GM12864 (cell line): ENCODE data around the gene MOXD1.

Experiments
- DNase-seq: peaks from one replicate; pipeline ENCODE4 v3.0.0-alpha.2; 2011; ENCODE audit warnings: low read depth
- H3K4me3 ChIP-seq: 2 replicates; pipeline ENCODE4 v1.5.1; 2011; ENCODE audit warnings: mild to moderate bottlenecking, low read depth, low read length, control low read depth
- CTCF ChIP-seq: IDR thresholded peaks from 2 replicates; pipeline ENCODE4 v1.5.1; 2011; ENCODE audit warnings: low read depth, mild to moderate bottlenecking, moderate library complexity, low read length, control low read depth, inconsistent platforms; ENCODE audit errors: missing control alignments

The MOXD1 gene

DNA sequence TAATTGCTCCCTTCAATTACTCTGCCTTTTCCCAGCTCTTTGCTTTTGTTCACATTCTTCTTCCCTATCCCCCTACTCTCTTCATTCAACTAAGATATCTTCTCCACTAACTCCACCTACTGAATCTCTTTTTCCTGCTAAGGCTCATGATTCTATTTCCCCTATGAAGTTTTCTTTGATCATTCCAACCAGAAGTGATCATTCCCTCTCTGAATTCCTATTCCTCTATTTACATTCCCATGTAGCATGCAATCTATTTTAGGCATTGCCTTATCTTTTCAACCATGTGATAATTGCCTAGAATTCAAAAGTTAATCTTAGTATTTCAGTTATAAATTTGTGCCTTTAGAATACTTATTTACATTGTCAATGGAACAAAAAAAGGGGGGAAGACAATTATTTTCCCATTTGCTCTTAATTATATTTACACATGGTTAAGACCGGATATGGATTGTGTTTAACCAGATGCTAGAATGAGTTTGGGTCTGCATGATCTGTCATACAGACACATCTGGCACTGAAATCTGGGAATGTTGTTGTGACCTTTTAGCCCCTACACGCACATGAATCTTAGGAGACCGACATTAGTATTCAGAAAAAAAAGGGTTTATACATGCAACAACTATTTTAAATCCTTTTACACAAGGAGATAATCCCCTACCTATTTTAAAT lies 20.8 kb downstream of the MOXD1 start:
- TF ChIP-seq CTCF, result no peak
- no peak overlapping the region for H3K4me3 ChIP-seq
- no peak for DNase-seq

GRCh38 chr6:132369526-132369925 lies 31.7 kb downstream of the MOXD1 start:
- H3K4me3 ChIP-seq, result no peak overlapping the region
- no peak for DNase-seq
- TF ChIP-seq CTCF, result no peak

DNA sequence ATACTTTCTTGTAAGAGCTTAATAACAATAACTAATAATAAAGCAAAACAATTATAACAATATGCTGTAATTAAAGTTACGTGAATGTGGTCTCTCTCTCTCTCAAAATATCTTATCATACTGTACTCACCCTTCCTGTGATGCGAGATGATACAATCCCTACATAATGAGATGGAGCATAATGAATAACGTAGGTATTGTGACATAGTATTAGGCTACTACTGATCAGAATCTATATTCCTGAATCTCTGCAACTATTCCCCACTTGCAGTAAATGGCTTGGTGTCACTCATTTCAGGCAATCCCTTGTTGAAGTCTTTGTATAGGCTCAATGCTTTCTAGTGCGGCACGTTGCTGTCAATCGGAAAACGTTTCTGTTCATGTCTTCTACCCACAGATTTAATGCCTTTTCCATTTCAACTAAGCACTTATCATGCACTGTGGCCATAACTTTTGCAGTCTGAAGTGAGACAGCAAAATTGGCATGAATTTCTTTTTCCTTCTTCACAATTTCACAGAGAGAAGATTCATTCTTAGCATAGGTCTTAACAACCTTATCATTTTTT lies 32.3 kb downstream of the MOXD1 start:
- no peak for TF ChIP-seq CTCF
- no peak for DNase-seq
- H3K4me3 ChIP-seq, result no peak overlapping the region

- no peak overlapping the region for H3K4me3 ChIP-seq
- TF ChIP-seq CTCF, result no peak
- peak; percentile 74 for DNase-seq
Observed at GRCh38 chr6:132365281-132365907, 35.9 kb downstream of the MOXD1 start.

DNA sequence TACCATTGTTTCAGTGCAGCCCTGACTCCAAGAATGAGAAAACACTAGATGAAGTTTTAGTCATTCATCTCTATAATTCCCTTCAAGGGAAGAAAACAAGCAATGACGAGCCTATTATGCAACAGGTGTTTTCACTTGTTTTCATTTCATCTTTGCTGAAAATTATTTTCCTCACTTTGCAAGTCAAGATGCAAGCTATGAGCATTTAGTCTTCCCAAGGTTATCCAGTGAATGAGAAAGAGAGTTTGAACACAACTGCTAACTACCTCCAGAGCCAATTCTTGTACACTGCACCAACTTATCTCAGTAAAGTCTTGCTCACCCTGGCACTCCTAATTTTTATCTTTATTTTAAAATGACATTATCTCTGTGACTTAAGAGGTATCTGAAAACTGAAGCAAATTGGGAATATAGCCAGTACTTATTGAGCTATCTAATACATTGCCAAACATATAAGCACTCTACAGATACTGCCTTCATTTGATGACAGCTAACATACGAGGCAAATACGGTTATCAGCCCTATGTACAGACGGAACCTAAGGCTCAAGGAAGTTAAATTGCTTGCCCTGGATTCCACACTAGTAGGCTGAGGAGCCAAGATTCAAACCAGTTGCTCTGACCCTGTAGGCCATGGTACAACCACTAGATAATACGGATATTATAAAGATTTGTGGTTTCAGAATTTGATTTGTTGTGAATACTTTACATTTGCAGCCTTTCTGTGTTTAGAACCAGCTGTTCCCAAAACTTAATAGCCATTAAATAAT lies 36.8 kb downstream of the MOXD1 start:
- H3K4me3 ChIP-seq, result no peak overlapping the region
- no peak for TF ChIP-seq CTCF
- no peak for DNase-seq

- TF ChIP-seq CTCF, result no peak
- H3K4me3 ChIP-seq, result no peak overlapping the region
- no peak for DNase-seq
Observed at GRCh38 chr6:132362442-132363185, 38.7 kb downstream of the MOXD1 start.
